Airway epithelial cell (primary cell): ENCODE results near the gene IGFL2. TPM values are rescaled to one million over a fixed set of nuclear protein-coding genes. Genes with fewer than 3 reads are reported as not detected.

Experiments
- total RNA-seq: library from RNA; depleted of rRNA; stranded (reverse); fragments of >200 nt; gene quantifications from 2 replicates; pipeline ENCODE4 v1.2.3, GENCODE V29; 2015

The IGFL2 gene
- total RNA-seq = 16.6 and 20.1 TPM in 2 replicates

DNA sequence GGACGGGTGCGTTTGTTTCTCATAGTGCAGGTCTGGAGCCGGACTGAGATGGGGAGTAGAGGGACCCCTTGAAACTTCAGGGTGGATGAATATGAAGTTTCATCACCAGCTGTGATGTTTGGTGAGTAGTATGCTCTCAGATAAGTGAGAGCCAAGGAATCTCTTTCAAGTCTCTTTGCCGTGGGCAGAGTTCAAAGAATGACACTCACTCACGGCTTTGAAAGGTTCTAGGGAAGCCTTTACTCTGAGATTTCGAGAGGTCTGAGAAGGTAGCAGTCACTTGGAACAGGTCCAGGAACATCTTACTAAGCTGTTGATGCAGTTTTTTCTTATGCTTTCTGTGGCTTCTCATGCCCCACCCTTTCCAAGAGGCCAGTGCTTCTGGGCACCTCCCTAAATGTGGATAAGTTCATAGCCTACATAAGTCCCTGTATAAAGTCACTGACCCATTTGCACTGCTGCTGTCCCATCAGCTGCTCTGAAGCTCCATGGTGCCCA is at the start of gene IGFL2:
Gene IGFL2, plus strand, starts transcription at position 448 of the 498 bp plus-strand sequence. Its CDS starts 41 bp downstream, at position 489.

GRCh38 chr19:46124638-46125115 is 23.4 kb upstream of the IGFL2 start, which contains the start of gene IGFL3:
TSS of gene IGFL3 (minus strand) at chr19:46124688. CDS start at chr19:46124649, 39 bp downstream.

Other genes with a start within 250 kb of the IGFL2 start
- 1.2 and 3.2 TPM in 2 replicates for gene MYPOP, start 245.6 kb upstream of the IGFL2 start, total RNA-seq
- gene NANOS2, start 233.5 kb upstream of the IGFL2 start, total RNA-seq = not detected in 2 replicates
- gene NOVA2, start 174.4 kb upstream of the IGFL2 start, total RNA-seq = not detected in 2 replicates
- 12.4 and 14.6 TPM in 2 replicates for gene CCDC61, start 152.8 kb upstream of the IGFL2 start, total RNA-seq
- not detected in 2 replicates for gene PGLYRP1, start 125.2 kb upstream of the IGFL2 start, total RNA-seq
- not detected in 2 replicates for gene IGFL4, start 107.2 kb upstream of the IGFL2 start, total RNA-seq
- gene IGFL3, start 23.6 kb upstream of the IGFL2 start, total RNA-seq = 0.88 and 2.3 TPM in 2 replicates
- gene IGFL1, start 81.5 kb downstream of the IGFL2 start, total RNA-seq = 0.37 and 0.85 TPM in 2 replicates
- 0.49 and 0.74 TPM in 2 replicates for gene HIF3A, start 148.8 kb downstream of the IGFL2 start, total RNA-seq
- gene PPP5C, start 198.8 kb downstream of the IGFL2 start, total RNA-seq = 74.7 and 88.4 TPM in 2 replicates